Esophagus squamous epithelium (tissue), 4 donors: ENCODE results near the gene TCF3.

Experiments used
- CTCF ChIP-seq, 6 experiments: fragments of 450-650 bp in 4 of 6; fragments of 200-600 bp in 2 of 6; sonication (generic) in 2 of 6; IDR thresholded peaks; one replicate each; pipeline ENCODE4 v1.5.1; 2016 to 2019; ENCODE audit warnings: antibody characterized with exemption in 6 of 6, mild to moderate bottlenecking in 4 of 6, moderate library complexity in 4 of 6
- POLR2A ChIP-seq, 4 donors: fragments of 450-650 bp; IDR thresholded peaks; one replicate each; pipeline ENCODE4 v1.6.1; 2017; ENCODE audit warnings: antibody characterized with exemption in 4 of 4, mild to moderate bottlenecking in 4 of 4, moderate library complexity in 3 of 4

DNA sequence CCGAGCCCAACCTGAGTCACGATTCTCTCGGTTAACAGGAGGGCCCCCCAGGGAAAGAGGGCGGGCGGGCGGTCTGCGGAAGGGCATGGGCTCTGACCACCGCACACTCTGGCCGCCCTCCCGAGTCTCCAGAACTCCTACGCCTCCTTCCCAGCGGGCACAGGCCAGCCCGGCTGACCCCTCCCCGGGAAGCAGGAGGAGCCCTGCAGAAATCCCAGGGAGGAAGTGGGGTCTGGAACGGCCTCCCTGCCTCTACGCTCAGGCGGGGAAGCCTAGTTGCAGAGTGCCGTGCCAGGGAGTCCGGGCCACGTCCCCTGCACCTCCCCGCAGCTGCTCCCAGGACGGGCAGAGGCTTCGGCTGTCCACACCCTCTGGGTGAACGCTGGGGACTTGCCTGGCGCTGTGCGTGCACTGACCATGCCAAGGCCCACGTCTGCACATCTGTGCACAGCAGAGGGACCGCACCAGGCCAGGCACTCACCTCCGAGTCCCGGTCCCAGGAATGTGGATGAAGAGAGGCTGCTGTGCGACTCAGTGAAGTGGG is 20.8 kb downstream of the TCF3 start:
- no peak for TF ChIP-seq CTCF (IDR thresholded peaks at IDR 0.05)
- TF ChIP-seq POLR2A (IDR thresholded peaks at IDR 0.05): no peak
